Heart left ventricle (tissue), 16 donors: Measurements from ENCODE around the gene PPM1L. TPM values are rescaled to one million over a fixed set of nuclear protein-coding genes. Genes with fewer than 3 reads are reported as not detected.

Experiments used
- ATAC-seq, 4 donors: fragments of 200-7000 bp; cut with Tn5 transposase; one replicate each; pipeline ENCODE4 v1.9.1; 2020 to 2022; ENCODE audit warnings: moderate library complexity in 4 of 4, mild to moderate bottlenecking in 3 of 4, moderate number of reproducible peaks in 1 of 4
- DNase-seq, 5 donors: peaks; one replicate each; pipeline ENCODE4 v3.0.0-alpha.2; 2020
- H3K27ac ChIP-seq, 12 donors: fragments of 200-600 bp; sonication (generic) in 4 of 12; one replicate each; pipeline versions ENCODE4 v1.5.0 to v1.8.0; 2016 to 2022; ENCODE audit warnings: mild to moderate bottlenecking in 2 of 12
- H3K27me3 ChIP-seq, 9 donors: fragments of 200-600 bp; sonication (generic) in 2 of 9; one replicate each; pipeline versions ENCODE4 v1.5.1 to v1.8.0; 2016 to 2022; ENCODE audit warnings: mild to moderate bottlenecking in 3 of 9
- H3K36me3 ChIP-seq, 9 donors: fragments of 200-600 bp; sonication (generic) in 2 of 9; one replicate each; pipeline versions ENCODE4 v1.5.0 to v1.8.0; 2018 to 2022; ENCODE audit warnings: mild to moderate bottlenecking in 2 of 9
- H3K4me1 ChIP-seq, 12 donors: fragments of 200-600 bp; sonication (generic) in 4 of 12; one replicate each; pipeline versions ENCODE4 v1.5.0 to v1.8.0; 2016 to 2022; ENCODE audit warnings: mild to moderate bottlenecking in 3 of 12
- H3K4me3 ChIP-seq, 12 donors: fragments of 200-600 bp; sonication (generic) in 4 of 12; one replicate each; pipeline versions ENCODE4 v1.5.0 to v1.8.0; 2017 to 2022; ENCODE audit warnings: mild to moderate bottlenecking in 9 of 12, moderate library complexity in 4 of 12
- H3K9me3 ChIP-seq, 12 donors: fragments of 200-600 bp; sonication (generic) in 4 of 12; one replicate each; pipeline versions ENCODE4 v1.5.0 to v1.8.0; 2016 to 2022; ENCODE audit warnings: mild to moderate bottlenecking in 1 of 12
- POLR2A ChIP-seq, 2 donors: fragments of 450-650 bp; IDR thresholded peaks; one replicate each; pipeline ENCODE4 v1.6.1; 2017; ENCODE audit warnings: antibody characterized with exemption in 2 of 2, mild to moderate bottlenecking in 2 of 2, moderate library complexity in 2 of 2
- WGBS, 4 donors: extraction: QIAGEN DNeasy Blood & Tissue Kit in 2 of 4; methylation state at CpG; one replicate each; pipeline versions ENCODE4 v1.1.5 to v1.1.7; 2013 to 2018; 5-methylcytosine and 5-hydroxymethylcytosine counted together
- intact Hi-C, 10 donors: fragments of 100-400 bp; cut with DNase I; formaldehyde crosslinking; loops; one replicate each; pipeline versions ENCODE4 v1.11.1 to v1.14.2; 2022
- polyA plus RNA-seq, 2 donors: library from polyadenylated mRNA; stranded (reverse); fragments of 200-250 nt; gene quantifications; one replicate each; pipeline ENCODE4 v1.2.3, GENCODE V29; 2013
- total RNA-seq, 9 donors: library from RNA; depleted of rRNA in 2 of 9; stranded (reverse); fragments of >200 nt in 2 of 9; fragmentation: NEBNext Ultra II Directional in 3 of 9; extraction: Animal tissue kit (Norgen Biotek cat#: 25700) in 3 of 9; gene quantifications; one replicate each; pipeline versions ENCODE4 v1.1.0 to v1.2.4, GENCODE V29; 2016 to 2023
- TF ChIP-seq, protein P1 (sequence below), 12 donors: fragments of 200-600 bp; sonication (generic) in 4 of 12; IDR thresholded peaks; one replicate each; pipeline versions ENCODE4 v1.5.0 to v1.8.0; 2018 to 2022; ENCODE audit warnings: antibody characterized with exemption in 12 of 12, mild to moderate bottlenecking in 5 of 12
- donor health status: ischemic (EF 13 %, LVEDD 7.1; RV severe dilation, severe dysfunction).
- donor health status: healthy with polysubstance abuse.
- donor health status: DM: no; HTN: yes; CAD: no.
- donor health status: DM: no; HTN: no; CAD: no.
- donor health status: ischemic (EF 25% LVEDD 6.9; RV normal size, moderate dysfunction).
- donor health status: ischemic (EF 25% LVEDD 5.7; RV mildly dilated, moderate dysfunction).
- donor health status: healthy.
- donor health status: DM: yes; HTN: yes; CAD: no.
- donor health status: ischemic (EF 35%, LVEDD 5.7; RV mildly dilated, moderate dysfunction).
- donor health status: nonischemic (EF 11% LVEDD 7.7; RV severe dilation, severe dysfunction).
- donor health status: DM: yes; HTN: yes; CAD: no.
- donor health status: PGD.
- donor health status: ischemic (EF 29% LVEDD 5.4; RV normal size, mild dysfunction).
- donor health status: nonischemic (EF 23%, LVEDD 6.1; RV moderate dilation, normal function).

The PPM1L gene
- total and polyA plus RNA-seq, 11 donors: 6.2 to 89.6 (median 41.7) TPM

DNA sequence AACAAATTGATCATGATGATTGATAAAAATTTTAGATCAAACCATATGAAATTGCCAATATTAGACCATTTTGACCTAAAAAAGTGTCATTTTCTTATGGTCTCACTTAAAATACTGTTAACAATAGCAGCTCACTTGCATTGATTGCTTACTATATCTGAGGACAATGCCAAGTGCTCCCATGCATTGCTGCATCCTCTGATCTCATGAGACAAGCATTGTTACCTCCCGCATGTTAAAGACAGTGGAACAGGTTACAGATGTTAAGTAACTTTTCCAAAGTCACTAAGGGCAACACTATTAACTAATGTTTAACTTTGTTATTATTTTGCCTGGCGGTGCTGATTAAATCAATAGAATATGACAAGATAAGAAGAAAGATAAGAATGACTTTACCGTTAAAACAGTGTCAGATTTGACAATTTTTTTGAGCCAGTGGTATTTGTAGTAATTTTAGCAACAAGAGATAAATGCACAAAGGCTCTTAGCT lies 69.3 kb downstream of the PPM1L start:
- 44 to 54% (median 47%) methylated on average over 3 of the region's 3 CpGs for WGBS, 4 donors
- H3K36me3 ChIP-seq: no peaks in the 10 kb centered on the region
- peak overlapping the region in 1 of 12 donors; percentile 4 for H3K27ac ChIP-seq
- no peaks in the 10 kb centered on the region for H3K27me3 ChIP-seq
- TF ChIP-seq, protein P1, sequence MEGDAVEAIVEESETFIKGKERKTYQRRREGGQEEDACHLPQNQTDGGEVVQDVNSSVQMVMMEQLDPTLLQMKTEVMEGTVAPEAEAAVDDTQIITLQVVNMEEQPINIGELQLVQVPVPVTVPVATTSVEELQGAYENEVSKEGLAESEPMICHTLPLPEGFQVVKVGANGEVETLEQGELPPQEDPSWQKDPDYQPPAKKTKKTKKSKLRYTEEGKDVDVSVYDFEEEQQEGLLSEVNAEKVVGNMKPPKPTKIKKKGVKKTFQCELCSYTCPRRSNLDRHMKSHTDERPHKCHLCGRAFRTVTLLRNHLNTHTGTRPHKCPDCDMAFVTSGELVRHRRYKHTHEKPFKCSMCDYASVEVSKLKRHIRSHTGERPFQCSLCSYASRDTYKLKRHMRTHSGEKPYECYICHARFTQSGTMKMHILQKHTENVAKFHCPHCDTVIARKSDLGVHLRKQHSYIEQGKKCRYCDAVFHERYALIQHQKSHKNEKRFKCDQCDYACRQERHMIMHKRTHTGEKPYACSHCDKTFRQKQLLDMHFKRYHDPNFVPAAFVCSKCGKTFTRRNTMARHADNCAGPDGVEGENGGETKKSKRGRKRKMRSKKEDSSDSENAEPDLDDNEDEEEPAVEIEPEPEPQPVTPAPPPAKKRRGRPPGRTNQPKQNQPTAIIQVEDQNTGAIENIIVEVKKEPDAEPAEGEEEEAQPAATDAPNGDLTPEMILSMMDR (IDR thresholded peaks at IDR 0.05): no peak
- TF ChIP-seq POLR2A (IDR thresholded peaks at IDR 0.05): no peak
- H3K9me3 ChIP-seq: no peaks in the 10 kb centered on the region
- intact Hi-C loops: no loop called here
- DNase-seq: no peak
- no peak for ATAC-seq
- peaks cover 0 to 31% (median 7%) of the 10 kb centered on the region in 12 donors for H3K4me1 ChIP-seq
- no peak overlapping the region for H3K4me3 ChIP-seq

DNA sequence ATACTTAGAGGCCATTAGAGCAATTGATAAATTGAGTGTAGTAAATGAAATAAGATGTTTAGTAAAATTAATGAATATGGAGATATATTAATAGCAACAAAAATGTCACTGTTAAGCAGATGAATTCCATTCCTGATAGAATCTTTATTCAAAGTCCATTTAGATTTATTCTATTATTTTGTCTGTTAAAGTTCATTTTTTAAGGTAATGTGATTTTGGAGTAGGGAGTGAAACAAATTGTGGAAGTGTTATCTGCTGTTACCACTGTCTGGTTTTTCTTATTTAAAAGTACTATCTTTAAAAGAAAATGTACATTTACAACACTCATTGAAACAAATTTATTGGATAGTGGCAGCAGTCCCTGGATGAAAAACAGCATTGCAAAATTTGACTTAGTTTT lies 70.4 kb downstream of the PPM1L start:
- Histone ChIP-seq H3K27me3 (no peaks in the 10 kb centered on the region), H3K27ac (no peak overlapping the region), H3K4me3 (no peak overlapping the region), H3K4me1 (peaks cover 0 to 40% (median 11%) of the 10 kb centered on the region in 12 donors), H3K36me3 (no peaks in the 10 kb centered on the region), H3K9me3 (no peaks in the 10 kb centered on the region)
- no peak for DNase-seq
- TF ChIP-seq POLR2A (IDR thresholded peaks at IDR 0.05): no peak
- intact Hi-C loops: no loop called here
- no peak for ATAC-seq

DNA sequence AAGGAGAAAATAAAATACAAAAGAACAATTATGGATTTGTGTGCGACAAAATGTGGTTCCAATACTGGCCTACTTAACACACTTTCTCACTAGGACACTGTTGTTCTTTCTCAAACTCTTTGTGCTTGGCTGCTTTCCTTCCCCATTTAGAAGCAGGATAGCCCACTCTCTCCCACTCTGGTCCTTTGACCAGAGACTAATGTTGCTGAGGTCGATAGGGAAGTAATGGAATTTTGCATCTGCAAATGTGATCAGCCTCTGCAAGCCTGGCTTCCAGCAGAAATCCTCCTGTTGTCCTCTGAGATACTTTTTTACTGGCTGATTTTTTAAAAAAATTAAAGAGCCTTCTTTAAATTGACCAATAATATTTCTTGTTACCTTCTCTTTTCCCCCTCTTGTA lies 71.0 kb downstream of the PPM1L start:
- 59 to 77% (median 68%) methylated on average over 2 of the region's 2 CpGs for WGBS, 4 donors
- Histone ChIP-seq H3K27me3 (no peaks in the 10 kb centered on the region), H3K4me1 (peaks cover 0 to 41% (median 11%) of the 10 kb centered on the region in 12 donors), H3K4me3 (no peak overlapping the region), H3K27ac (no peak overlapping the region), H3K9me3 (no peaks in the 10 kb centered on the region), H3K36me3 (no peaks in the 10 kb centered on the region)
- TF ChIP-seq POLR2A (IDR thresholded peaks at IDR 0.05): no peak
- TF ChIP-seq, protein P1 (IDR thresholded peaks at IDR 0.05): no peak
- ATAC-seq: no peak
- DNase-seq: no peak
- intact Hi-C loops: no loop called here

DNA sequence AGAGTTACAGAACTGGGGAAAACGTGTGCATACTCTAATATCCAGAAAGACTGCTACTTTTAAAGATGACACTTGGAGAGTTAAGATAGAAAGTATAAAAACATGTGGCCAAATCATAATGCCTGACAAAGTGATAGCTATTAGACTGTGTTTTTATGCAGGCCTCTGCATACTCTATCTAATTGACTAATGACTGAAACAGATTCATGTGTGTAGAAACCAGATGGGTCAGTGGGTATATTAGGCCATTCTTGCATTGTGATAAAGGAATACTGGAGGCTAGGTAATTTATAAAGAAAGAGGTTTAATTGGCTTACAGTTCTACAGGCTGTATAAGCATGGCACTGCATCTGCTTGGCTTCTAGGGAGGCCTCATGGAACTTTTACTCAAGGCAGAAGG lies 71.5 kb downstream of the PPM1L start:
- H3K4me3 ChIP-seq: no peak overlapping the region
- H3K9me3 ChIP-seq: no peaks in the 10 kb centered on the region
- no peak for DNase-seq
- 25 to 55% (median 48%) methylated on average over 1 of the region's 1 CpG for WGBS, 4 donors
- H3K27ac ChIP-seq: no peak overlapping the region
- intact Hi-C loops: no loop called here
- no peak for ATAC-seq
- no peaks in the 10 kb centered on the region for H3K36me3 ChIP-seq
- peaks cover 0 to 41% (median 11%) of the 10 kb centered on the region in 12 donors for H3K4me1 ChIP-seq
- no peaks in the 10 kb centered on the region for H3K27me3 ChIP-seq
- no peak for TF ChIP-seq POLR2A (IDR thresholded peaks at IDR 0.05)
- TF ChIP-seq, protein P1 (IDR thresholded peaks at IDR 0.05): no peak

DNA sequence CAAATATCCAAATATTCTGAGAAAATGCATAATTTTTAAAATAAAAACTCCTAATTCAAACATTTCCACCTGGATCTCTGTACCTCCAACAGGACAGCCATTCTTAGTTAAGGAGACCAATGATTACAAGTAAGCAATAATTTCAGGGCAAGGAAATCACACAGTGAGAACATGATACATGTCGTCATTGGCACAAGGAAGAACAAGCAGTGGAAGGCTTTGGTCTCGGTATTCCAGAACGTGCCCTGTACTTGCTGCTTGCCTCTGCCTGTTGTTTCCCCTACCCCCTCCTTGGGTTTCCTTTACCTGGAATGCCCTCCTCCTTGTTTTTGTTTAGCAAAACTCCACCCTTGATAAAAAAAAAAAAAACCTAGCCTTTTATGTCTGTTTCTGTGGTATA lies 72.8 kb downstream of the PPM1L start:
- TF ChIP-seq, protein P1 (IDR thresholded peaks at IDR 0.05): no peak
- no peak for TF ChIP-seq POLR2A (IDR thresholded peaks at IDR 0.05)
- DNase-seq: no peak
- Histone ChIP-seq H3K27me3 (no peaks in the 10 kb centered on the region), H3K4me1 (peaks cover 0 to 41% (median 11%) of the 10 kb centered on the region in 12 donors), H3K36me3 (no peaks in the 10 kb centered on the region), H3K4me3 (no peak overlapping the region), H3K27ac (no peak overlapping the region), H3K9me3 (peaks cover 0 to 11% (median 0%) of the 10 kb centered on the region in 12 donors)
- WGBS, 4 donors: 73 to 90% (median 83%) methylated on average over 3 of the region's 3 CpGs
- no peak for ATAC-seq
- intact Hi-C loops: no loop called here
